CD4-positive, alpha-beta T cell treated with Interleukin-17A for 1 hour (primary cell): ENCODE measurements around the gene IGLL1.
"Not testable (repeated sequence)": the region's sequence is repeated elsewhere in the genome, so short reads cannot be mapped to it uniquely, and the experiment has no call there.

Source experiments
- DNase-seq: peaks from one replicate; pipeline ENCODE4 v3.0.0-alpha.2; 2020

The IGLL1 gene

GRCh38 chr22:23562186-23562585 is 17.9 kb downstream of the IGLL1 start:
- DNase-seq = no peak

- DNase-seq = not testable (repeated sequence)
Measured at GRCh38 chr22:23561025-23561510, 19.0 kb downstream of the IGLL1 start.

GRCh38 chr22:23560215-23560614 is 19.9 kb downstream of the IGLL1 start:
- DNase-seq = not testable (repeated sequence)

- no peak for DNase-seq
Measured at GRCh38 chr22:23557467-23557866, 22.6 kb downstream of the IGLL1 start.

- DNase-seq = no peak
Measured at GRCh38 chr22:23557036-23557435, 23.1 kb downstream of the IGLL1 start.

- DNase-seq = no peak
Measured at GRCh38 chr22:23556026-23556620, 24.0 kb downstream of the IGLL1 start.

GRCh38 chr22:23555118-23555517 is 25.0 kb downstream of the IGLL1 start:
- DNase-seq = no peak

- DNase-seq = no peak
Measured at GRCh38 chr22:23553924-23554870, 25.9 kb downstream of the IGLL1 start.

- DNase-seq = no peak
Measured at GRCh38 chr22:23553438-23553837, 26.7 kb downstream of the IGLL1 start.

- no peak for DNase-seq
Measured at GRCh38 chr22:23552573-23552972, 27.5 kb downstream of the IGLL1 start.

GRCh38 chr22:23551385-23551784 is 28.7 kb downstream of the IGLL1 start:
- no peak for DNase-seq

GRCh38 chr22:23550049-23550650 is 29.9 kb downstream of the IGLL1 start:
- DNase-seq = no peak

GRCh38 chr22:23549198-23549595 is 30.9 kb downstream of the IGLL1 start:
- DNase-seq = no peak

- DNase-seq = no peak
Measured at GRCh38 chr22:23548501-23549197, 31.4 kb downstream of the IGLL1 start.

- DNase-seq = no peak
Measured at GRCh38 chr22:23547818-23548500, 32.1 kb downstream of the IGLL1 start.

GRCh38 chr22:23547382-23547781 is 32.7 kb downstream of the IGLL1 start:
- not testable (repeated sequence) for DNase-seq

- DNase-seq = no peak
Measured at GRCh38 chr22:23544852-23545251, 35.2 kb downstream of the IGLL1 start.

GRCh38 chr22:23543506-23544000 is 36.5 kb downstream of the IGLL1 start:
- not testable (repeated sequence) for DNase-seq

GRCh38 chr22:23542933-23543332 is 37.2 kb downstream of the IGLL1 start:
- DNase-seq = no peak

- not testable (repeated sequence) for DNase-seq
Measured at GRCh38 chr22:23542391-23542790, 37.7 kb downstream of the IGLL1 start.

- DNase-seq = peak; percentile 36
Measured at GRCh38 chr22:23541849-23542281, 38.2 kb downstream of the IGLL1 start.

GRCh38 chr22:23540837-23541236 is 39.3 kb downstream of the IGLL1 start:
- not testable (repeated sequence) for DNase-seq
